Measurements from ENCODE around the gene LRPAP1. TPM values are rescaled to one million over a fixed set of nuclear protein-coding genes. Genes with fewer than 3 reads are reported as not detected.
A peak's percentile ranks its signal among the peaks of the same experiment; 100 is the strongest.

The LRPAP1 gene
- polyA plus RNA-seq, 2 of the 4 experiments (the other 2 are of a cell fraction), result 64.3 to 81.1 TPM

GRCh38 chr4:3495204-3495975, 36.8 kb downstream of the LRPAP1 start:
- WGBS (ENCODE audit: missing lambda C conversion rate), result 87% methylated on average over 8 of the region's 28 CpGs
- TF ChIP-seq ZFP36 (IDR thresholded peaks at IDR 0.05; ENCODE audit: borderline replicate concordance, partially characterized antibody) (no peak), FOSB (CRISPR knock-in tag; IDR thresholded peaks at IDR 0.05) (no peak), GATA3 (IDR thresholded peaks at IDR 0.05; ENCODE audit: borderline replicate concordance) (no peak), RNF2 (IDR thresholded peaks at IDR 0.05; ENCODE audit: borderline replicate concordance, low read depth) (no peak), SMC3 (IDR thresholded peaks at IDR 0.05) (no peak)
- TF ChIP-seq, protein P1, sequence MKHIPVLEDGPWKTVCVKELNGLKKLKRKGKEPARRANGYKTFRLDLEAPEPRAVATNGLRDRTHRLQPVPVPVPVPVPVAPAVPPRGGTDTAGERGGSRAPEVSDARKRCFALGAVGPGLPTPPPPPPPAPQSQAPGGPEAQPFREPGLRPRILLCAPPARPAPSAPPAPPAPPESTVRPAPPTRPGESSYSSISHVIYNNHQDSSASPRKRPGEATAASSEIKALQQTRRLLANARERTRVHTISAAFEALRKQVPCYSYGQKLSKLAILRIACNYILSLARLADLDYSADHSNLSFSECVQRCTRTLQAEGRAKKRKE (CRISPR knock-in tag; IDR thresholded peaks at IDR 0.05; ENCODE audit: low read depth), result no peak

DNA sequence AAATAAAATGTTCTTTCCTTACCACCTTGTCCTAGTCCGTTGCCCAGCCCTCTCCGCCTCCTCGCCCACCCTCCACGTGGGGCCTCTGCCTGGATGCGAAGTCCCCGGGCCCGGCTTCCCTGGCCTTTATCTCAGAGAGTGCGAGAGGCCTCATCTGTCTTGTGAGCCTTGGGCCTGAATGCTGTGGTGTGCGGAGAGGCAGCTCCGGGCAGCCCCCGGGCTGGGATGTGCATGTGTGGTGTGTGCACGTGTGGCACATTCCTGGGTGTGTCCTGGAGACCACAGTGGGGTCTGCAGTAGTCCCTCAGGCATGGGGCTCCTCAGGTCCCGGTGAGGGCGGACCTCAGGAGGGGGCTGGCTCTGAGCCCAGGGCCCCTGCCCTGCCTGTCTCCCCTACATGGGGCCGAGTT, 37.8 kb downstream of the LRPAP1 start:
- ATAC-seq (peak in 1 of 2 experiments; percentile 9; a peak in 2 of 6 replicates), DNase-seq (ENCODE audit: low read depth in 1 of 2, low spot score in 1 of 2) (no peak), FAIRE-seq (no peak)
- Histone ChIP-seq H3K27ac (no peak overlapping the region), H3K4me1 (no peaks in the 10 kb centered on the region), H3K4me3 (no peak overlapping the region), H3K4me2 (no peak overlapping the region), H3K9me3 (no peaks in the 10 kb centered on the region)
- ChIA-PET CTCF (interaction anchor here (0.6 to 1.7 kb wide), 2 partner anchors 9 to 14 kb away, joined by 3 to 9 read pairs; no protein-coding TSS in a partner anchor), POLR2A (no interaction called here)
- no peak for TF ChIP-seq HOXB5 (CRISPR knock-in tag; IDR thresholded peaks at IDR 0.05)
- no peak for TF ChIP-seq TP53 (CRISPR knock-in tag; IDR thresholded peaks at IDR 0.05)
- TF ChIP-seq POLR2A (IDR thresholded peaks at IDR 0.05; ENCODE audit: low read length), result no peak
- TF ChIP-seq ESRRA (IDR thresholded peaks at IDR 0.05; ENCODE audit: borderline replicate concordance, low read length), result no peak
- TF ChIP-seq RCOR1 (IDR thresholded peaks at IDR 0.05; ENCODE audit: low read depth, low read length), result no peak
- TF ChIP-seq RAD21 (conservative IDR thresholded peaks at IDR 0.05 in 1 of 2, IDR thresholded peaks at IDR 0.05 in 1 of 2), result no peak
- no peak for TF ChIP-seq EHMT2 (IDR thresholded peaks at IDR 0.05; ENCODE audit: low read depth)
- no peak for TF ChIP-seq KDM5A (IDR thresholded peaks at IDR 0.05)
- no peak for TF ChIP-seq CHD4 (IDR thresholded peaks at IDR 0.05; ENCODE audit: borderline replicate concordance)
- 86% methylated on average over 8 of the region's 15 CpGs for WGBS (ENCODE audit: missing lambda C conversion rate)

More at GRCh38 chr4:3495204-3495975, 36.8 kb downstream of the LRPAP1 start:
- Histone ChIP-seq H3K4me2 (no peak overlapping the region), H3K27ac (no peak overlapping the region), H3K4me1 (no peaks in the 10 kb centered on the region), H3K4me3 (no peak overlapping the region), H3K9me3 (no peaks in the 10 kb centered on the region)
- POLR2A ChIA-PET, result no interaction called here
- no peak for DNase-seq (ENCODE audit: low read depth in 1 of 2, low spot score in 1 of 2)
- CTCF ChIA-PET, result interaction anchor here (1.0 to 1.2 kb wide), 2 partner anchors 11 to 15 kb away, joined by 5 to 6 read pairs; no protein-coding TSS in a partner anchor
- FAIRE-seq, result no peak
- ATAC-seq, result no peak; a peak in 1 of 6 replicates

GRCh38 chr4:3493720-3494461, 38.3 kb downstream of the LRPAP1 start:
- ATAC-seq (peak in 1 of 2 experiments; percentile 23; a peak in 3 of 6 replicates), DNase-seq (ENCODE audit: low read depth in 1 of 2, low spot score in 1 of 2) (no peak), FAIRE-seq (no peak)
- WGBS (ENCODE audit: missing lambda C conversion rate), result 50% methylated on average over 5 of the region's 20 CpGs
- ChIA-PET CTCF (interaction anchor here (0.6 to 1.7 kb wide), 2 partner anchors 8 to 13 kb away, joined by 3 to 9 read pairs; no protein-coding TSS in a partner anchor), POLR2A (no interaction called here)
- no peaks in the 10 kb centered on the region for H3K4me1 ChIP-seq
- TF ChIP-seq, protein P2, sequence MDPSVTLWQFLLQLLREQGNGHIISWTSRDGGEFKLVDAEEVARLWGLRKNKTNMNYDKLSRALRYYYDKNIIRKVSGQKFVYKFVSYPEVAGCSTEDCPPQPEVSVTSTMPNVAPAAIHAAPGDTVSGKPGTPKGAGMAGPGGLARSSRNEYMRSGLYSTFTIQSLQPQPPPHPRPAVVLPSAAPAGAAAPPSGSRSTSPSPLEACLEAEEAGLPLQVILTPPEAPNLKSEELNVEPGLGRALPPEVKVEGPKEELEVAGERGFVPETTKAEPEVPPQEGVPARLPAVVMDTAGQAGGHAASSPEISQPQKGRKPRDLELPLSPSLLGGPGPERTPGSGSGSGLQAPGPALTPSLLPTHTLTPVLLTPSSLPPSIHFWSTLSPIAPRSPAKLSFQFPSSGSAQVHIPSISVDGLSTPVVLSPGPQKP (IDR thresholded peaks at IDR 0.05; ENCODE audit: low read depth, low read length), result no peak
- TF ChIP-seq CTCF (IDR thresholded peaks at IDR 0.05) (no peak), NFE2L2 (conservative IDR thresholded peaks at IDR 0.05; ENCODE audit: low read length) (no peak), EHMT2 (IDR thresholded peaks at IDR 0.05; ENCODE audit: low read depth) (no peak), TFCP2L1 (CRISPR knock-in tag; IDR thresholded peaks at IDR 0.05) (no peak), SREBF2 (IDR thresholded peaks at IDR 0.05) (no peak), EP300 (IDR thresholded peaks at IDR 0.05) (no peak), FOSL2 (IDR thresholded peaks at IDR 0.05) (no peak), FOSL2 (CRISPR knock-in tag; IDR thresholded peaks at IDR 0.05) (no peak), E2F6 (IDR thresholded peaks at IDR 0.05; ENCODE audit: borderline replicate concordance, low read depth) (no peak), MAZ (IDR thresholded peaks at IDR 0.05; ENCODE audit: borderline replicate concordance, low read depth, low read length) (no peak), POLR2AphosphoS2 (conservative IDR thresholded peaks at IDR 0.05; ENCODE audit: low read length) (no peak), HOXB5 (CRISPR knock-in tag; IDR thresholded peaks at IDR 0.05) (no peak)
- H3K4me3 ChIP-seq, result no peak overlapping the region
- H3K27ac ChIP-seq, result no peak overlapping the region
- H3K4me2 ChIP-seq, result no peak overlapping the region
- H3K9me3 ChIP-seq, result no peaks in the 10 kb centered on the region
